Activated CD4-positive, alpha-beta T cell treated with anti-CD3 and anti-CD28 coated beads, Interleukin-2, amount 50 U/mL, for 4 hours (primary cell): ENCODE measurements around the gene RASSF4.
"Not testable (repeated sequence)": the region's sequence is repeated elsewhere in the genome, so short reads cannot be mapped to it uniquely, and the experiment has no call there.

Experiments
- DNase-seq, 2 experiments: peaks; one replicate each; pipeline ENCODE4 v3.0.0-alpha.2; 2020

The RASSF4 gene

DNA sequence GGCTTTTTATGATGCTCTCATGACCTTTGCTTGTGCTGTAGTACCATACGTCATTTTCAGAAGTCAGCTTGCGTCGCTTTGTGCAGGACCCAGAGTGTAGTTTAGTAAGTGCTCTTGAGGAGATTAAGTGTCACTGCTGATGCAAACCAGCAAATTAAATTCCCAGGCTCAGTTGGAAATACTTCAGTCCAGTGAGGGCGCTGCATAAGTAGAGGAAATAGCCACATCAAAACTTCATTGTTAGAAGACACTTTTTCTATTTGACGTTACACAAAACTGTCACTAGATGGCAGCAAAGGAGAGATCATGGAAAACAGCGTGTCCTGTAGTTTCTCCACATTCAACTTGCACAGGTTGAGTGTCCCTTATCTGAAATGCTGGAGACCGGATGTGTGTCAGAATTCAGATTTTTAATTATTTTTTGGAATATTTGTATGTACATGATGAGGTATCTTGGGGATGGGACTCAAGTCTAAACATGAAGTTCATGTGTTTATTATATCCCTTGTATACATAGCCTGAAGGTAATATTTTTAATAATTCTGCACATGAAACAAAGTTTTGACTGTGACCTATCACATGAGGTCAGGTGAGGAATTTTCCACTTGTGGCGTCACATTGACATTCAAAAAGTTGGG is 49.0 kb downstream of the RASSF4 start:
- no peak for DNase-seq

DNA sequence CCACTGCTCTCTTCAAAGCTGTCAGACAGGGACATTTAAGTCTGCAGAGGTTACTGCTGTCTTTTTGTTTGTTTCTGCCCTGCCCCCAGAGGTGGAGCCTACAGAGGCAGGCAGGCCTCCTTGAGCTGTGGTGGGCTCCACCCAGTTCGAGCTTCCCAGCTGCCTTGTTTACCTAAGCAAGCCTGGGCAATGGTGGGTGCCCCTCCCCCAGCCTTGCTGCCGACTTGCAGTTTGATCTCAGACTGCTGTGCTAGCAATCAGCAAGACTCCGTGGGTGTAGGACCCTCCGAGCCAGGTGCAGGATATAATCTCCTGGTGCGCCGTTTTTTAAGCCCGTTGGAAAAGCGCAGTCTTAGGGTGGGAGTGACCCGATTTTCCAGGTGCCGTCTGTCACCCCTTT is 55.0 kb downstream of the RASSF4 start:
- DNase-seq = not testable (repeated sequence)

DNA sequence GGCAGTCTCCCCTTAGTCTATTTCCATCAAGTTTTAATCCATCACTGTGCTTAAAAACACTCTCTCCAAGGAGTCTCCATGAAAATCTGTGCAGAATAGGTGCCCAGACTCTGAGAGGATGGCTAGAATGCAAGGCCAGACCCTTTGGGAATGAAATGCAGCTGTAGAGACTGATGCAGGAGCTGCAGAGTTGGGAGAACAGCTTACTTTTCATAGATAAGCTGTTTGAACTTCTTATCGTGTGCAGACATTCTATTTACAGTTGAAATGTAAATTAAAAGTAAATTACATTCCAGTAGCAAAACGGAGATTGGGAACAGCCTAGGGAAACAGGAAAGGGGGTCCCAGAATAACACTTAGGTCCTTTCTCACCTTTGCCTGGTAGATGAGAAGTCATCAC is 56.0 kb downstream of the RASSF4 start:
- no peak for DNase-seq

DNA sequence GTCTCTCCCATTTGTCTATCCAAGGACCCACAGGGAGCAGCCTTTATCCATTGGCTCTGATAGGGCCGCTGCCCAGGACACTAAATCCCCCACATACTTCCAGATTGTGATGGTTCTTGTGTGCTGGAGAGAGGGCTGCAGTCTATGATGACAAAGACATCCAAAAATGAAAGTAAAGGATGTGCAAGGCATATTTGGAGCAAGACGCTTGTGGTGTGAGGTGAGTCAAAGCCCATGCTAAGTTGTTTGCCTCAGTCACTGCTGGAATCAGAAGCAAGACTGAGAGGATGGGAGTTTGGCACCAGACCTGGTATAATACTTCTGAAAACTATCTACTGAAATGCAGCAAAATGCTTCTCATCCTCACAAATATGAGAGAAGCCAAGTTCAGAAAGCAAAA is 63.8 kb downstream of the RASSF4 start:
- DNase-seq = no peak

DNA sequence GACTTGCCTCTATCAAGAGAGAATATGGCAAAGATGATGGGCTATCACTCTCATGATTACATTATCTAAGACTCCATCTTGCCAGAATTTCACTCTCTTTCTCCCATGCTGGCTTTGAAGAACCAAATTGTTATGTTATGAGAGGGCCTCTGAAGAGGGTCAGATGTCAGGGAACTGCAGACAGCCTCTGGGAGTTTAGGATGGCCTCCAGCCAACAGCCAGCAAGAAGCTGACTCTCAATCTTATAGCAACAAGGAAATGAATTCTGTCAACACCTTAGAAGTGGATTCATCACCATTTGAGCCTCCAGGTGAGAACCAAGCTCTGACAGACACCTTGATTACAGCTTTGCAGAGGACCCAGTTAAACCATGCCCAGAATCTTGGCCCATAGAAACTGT is 74.7 kb downstream of the RASSF4 start:
- DNase-seq = no peak

DNA sequence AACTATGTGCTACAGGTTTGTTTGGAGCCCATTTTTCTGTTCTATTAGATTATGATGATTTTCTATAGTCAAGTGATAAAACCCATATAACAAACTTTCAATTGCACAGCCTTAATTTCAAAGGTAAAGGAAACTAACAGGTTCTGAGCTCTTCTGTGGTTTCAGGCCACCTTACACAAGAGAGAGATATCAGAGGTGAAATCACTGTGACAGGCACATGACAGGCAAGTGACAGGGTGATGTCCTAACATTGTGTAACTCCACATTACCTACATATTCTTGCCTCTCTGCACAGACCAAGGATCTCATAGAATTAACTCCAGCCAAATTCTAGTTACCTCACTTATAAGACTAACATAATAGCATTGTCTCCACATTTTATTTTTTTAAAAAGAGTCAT is 76.1 kb downstream of the RASSF4 start:
- DNase-seq = no peak

DNA sequence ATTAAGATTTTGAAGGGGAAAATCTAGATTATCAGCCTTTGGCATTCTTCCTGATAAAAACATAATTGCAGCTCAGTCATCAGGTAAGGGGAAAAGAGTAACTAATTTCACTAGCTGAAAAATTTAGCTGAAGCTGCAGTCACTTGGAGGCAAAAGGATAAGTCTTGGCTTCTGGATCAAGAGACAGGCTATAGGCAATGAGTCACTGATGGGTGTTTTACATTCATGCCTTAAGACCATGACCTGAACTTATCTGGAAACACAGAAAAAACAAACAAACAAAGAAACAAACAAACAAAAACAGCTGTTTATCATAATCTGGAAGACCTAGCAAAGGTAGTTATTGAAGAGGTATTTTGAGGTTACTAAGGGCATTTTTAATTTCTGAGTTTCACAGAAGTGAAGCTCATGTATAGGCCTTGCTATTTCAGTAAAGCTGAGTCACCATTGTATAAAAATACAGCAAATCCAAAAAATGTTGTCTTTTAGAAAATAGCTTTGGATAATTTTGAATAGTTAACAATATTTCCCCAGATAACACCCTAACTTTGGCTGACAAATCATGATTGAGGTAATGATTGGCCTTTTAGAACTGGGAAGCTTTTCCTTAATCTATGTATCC is 81.4 kb downstream of the RASSF4 start:
- DNase-seq = no peak

DNA sequence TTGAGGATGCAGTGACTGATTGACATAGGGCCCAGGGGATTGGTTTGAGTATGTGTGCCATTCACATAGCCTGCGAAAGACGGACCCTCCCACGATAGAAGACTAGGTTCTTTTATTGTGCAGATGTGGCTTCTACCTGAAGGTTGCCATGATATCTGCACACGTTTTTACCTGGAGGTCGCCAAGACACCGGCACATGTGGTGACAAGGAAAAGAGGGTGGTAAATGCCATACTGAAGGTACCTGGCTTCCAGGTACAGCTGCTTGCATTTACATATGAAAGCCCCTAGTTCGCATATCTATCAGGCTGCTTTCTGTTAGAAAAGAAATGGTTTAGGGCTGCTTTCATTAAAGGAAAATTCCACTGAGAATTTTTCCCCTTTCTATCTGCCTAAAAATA is 84.7 kb downstream of the RASSF4 start:
- no peak for DNase-seq
